Right renal pelvis (tissue), 4 donors: ENCODE measurements around the gene FOXB2. TPM values are rescaled to one million over a fixed set of nuclear protein-coding genes. Genes with fewer than 3 reads are reported as not detected.
"Not testable (repeated sequence)": the region's sequence is repeated elsewhere in the genome, so short reads cannot be mapped to it uniquely, and the experiment has no call there.

Experiments used
- DNase-seq, 4 donors: peaks; one replicate each; pipeline ENCODE4 v3.0.0-alpha.2; 2013; ENCODE audit warnings: low read depth in 4 of 4, low spot score in 3 of 4, missing footprints in 1 of 4
- polyA plus RNA-seq, 4 donors: library from polyadenylated mRNA; unstranded; fragments of 120-200 nt; gene quantifications; one replicate each; pipeline ENCODE4 v1.2.1, GENCODE V29; 2013; ENCODE audit not compliant: insufficient read length in 4 of 4

The FOXB2 gene
- polyA plus RNA-seq: not detected

GRCh38 chr9:77019236-77019925 lies at the start of gene FOXB2:
FOXB2 (plus strand) TSS chr9:77019655; CDS start chr9:77019655, 0 bp downstream.
- no peak for DNase-seq

GRCh38 chr9:76969716-76970115 lies 49.7 kb upstream of the FOXB2 start:
- DNase-seq: no peak

DNA sequence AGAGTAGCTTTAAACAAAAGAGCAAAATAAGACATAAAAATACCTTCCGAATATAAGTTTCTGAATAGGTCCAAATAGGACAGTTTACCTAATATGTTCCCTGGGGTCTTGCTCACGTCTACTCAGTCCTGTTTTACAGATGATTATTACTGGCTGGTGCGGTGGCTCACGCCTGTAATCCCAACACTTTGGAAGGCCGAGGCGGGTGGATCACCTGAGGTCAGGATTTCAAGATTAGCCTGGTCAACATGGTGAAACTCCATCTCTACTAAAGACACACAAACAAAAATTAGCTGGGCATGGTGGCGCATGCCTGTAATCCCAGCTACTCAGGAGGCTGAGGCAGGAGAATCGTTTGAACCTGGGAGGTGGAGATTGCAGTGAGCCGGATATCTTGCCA lies 40.6 kb upstream of the FOXB2 start:
- DNase-seq: not testable (repeated sequence)

- no peak for DNase-seq
These were observed 38.9 kb upstream of the FOXB2 start for GRCh38 chr9:76980566-76980965.

GRCh38 chr9:76984486-76984885 lies 35.0 kb upstream of the FOXB2 start:
- DNase-seq: no peak

DNA sequence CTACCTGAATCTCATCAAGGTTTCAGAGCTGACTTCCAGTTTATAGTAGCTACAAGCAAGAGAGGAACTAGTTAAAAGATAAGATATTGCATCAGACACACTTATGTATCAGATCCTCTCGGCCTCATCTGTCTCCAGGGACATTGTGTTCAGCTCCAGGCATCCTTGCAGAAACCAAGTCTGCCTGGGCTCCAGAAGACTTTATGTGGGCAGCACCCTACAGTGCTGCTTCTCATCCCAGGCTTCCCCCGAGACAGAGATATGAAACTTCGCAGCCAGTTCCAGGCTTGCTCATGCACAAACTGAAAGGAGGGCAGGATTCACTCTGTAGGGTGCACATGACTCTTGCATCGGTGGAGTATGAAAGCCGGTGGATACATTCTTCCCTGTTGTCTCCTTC lies 33.9 kb upstream of the FOXB2 start:
- no peak for DNase-seq

DNA sequence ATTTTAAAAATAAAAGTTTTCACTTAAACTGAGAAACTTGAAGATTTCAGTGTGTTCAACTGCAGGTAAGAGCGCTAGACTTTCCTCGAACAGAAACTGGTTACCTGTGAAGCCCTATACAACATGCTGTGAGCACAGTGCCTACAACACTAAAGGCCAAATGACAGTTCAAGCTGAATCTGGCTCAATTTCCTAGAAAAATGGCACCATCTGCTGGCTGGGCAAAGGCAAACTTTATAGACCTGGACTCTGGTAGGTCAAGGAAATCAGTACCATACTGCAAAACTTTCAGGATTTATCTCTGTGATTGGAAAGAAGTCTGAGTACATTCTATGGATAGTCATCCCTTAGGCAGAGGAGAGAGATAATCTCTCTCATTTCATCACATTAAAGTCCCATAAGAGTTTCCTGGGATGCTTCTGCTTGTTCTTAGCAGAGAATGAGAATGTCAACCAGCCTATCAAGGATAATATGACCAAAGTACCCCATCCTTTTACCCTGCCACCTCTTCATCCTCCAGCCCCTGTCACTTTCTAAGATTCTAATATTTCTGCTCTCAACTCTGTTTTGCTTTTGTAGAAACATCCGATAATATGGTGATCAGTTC lies 31.8 kb upstream of the FOXB2 start:
- no peak for DNase-seq

DNA sequence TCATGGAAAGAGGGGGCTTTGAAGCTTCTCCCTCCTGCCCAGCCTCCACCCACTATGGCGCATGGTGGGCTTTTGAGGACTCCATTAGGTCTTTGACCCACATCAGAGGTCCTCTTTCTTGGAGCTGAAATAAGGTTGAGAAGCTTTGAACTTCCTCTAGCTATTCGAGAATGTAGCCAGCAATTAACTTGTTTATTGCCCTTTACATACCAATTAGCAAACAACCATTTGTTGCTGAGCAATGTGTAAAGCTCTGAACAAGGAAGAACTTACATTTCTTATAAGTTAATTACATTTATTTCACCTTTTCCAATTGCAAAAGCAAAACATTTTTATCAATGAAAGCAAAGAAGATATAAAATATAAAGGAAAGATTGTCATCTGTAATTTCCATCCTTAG lies 30.5 kb upstream of the FOXB2 start:
- no peak for DNase-seq

DNA sequence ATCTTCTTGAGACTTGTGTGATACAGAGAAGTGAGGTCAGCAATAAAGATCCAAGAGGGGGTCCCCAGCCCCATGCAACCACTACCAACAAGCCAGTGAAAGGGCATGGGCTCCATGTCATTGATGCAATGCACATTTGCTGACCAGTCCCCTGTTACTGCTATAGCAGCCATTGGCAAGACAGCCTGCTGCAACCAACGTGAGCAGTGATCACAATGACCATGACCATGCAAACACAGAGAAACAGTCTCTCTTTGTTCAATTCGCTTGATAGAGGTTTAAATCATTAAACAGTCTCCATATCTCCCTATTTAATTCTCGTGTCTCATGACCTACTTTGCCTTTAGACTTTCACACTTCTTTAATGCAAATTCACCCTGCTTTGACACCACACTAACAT lies 30.0 kb upstream of the FOXB2 start:
- DNase-seq: no peak

- peak in 1 of 4 donors; percentile 18 for DNase-seq
These were observed 22.8 kb upstream of the FOXB2 start for GRCh38 chr9:76996700-76997099.

- no peak for DNase-seq
These were observed 20.2 kb upstream of the FOXB2 start for GRCh38 chr9:76999261-76999660.

DNA sequence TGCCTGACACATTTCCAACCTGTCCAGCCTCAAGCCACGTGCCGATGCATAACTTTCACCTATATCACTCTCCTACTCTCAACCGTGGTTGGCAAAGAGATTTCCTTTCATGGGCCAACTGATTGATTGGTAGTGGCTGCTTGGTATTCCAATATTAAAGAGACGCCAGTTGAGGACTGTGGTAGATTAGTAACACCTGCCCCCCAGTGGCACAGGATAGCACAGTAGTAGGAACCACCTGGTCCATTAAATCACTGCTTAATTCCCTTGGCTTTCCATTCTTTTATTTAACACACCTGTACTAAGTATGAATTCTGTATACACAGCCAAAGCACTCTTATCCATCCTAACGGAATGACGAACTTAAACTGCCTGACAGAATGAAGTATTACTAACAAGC lies 19.1 kb upstream of the FOXB2 start:
- no peak for DNase-seq

DNA sequence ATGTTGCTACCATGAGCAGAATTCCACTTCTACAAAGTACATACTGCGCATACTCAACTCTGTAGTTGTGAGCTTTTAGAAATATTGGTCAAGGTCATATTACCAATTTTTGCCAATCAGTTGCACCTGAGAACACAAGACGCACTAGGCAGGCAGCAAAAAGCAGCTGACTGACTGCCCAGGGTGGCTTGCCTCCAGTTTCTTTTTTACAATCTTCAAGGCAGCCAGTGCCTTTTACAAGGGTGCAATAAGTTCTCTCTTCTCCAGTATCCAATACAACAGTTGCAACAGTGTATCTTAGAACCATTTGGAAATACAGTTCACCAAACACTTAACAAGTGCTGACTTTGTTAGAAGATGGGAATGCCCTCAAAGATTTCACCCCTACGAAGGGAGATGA lies 16.1 kb upstream of the FOXB2 start:
- DNase-seq: no peak

DNA sequence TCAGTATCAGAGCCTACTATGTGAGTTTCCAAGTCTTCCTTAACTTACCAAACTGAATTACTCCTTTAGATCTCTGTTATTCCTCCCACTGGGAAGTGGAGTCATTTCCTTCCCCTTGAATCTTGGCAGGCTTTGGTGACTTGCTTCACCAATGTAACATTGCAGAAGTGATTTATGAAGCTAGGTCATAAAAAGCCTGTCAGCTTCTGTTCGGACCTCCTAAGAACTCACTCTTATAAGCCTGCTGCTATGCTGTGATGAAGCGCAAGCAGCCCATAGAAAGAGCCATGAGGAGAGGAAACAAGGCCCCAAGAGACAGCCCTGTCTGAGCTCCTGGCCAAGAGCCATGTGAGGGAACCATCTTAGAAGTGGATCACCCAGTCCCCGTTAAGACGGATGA lies 14.2 kb upstream of the FOXB2 start:
- DNase-seq: no peak

GRCh38 chr9:77010527-77010926 lies 8.9 kb upstream of the FOXB2 start:
- DNase-seq: no peak

- no peak for DNase-seq
These were observed 7.3 kb upstream of the FOXB2 start for GRCh38 chr9:77011973-77012821.

DNA sequence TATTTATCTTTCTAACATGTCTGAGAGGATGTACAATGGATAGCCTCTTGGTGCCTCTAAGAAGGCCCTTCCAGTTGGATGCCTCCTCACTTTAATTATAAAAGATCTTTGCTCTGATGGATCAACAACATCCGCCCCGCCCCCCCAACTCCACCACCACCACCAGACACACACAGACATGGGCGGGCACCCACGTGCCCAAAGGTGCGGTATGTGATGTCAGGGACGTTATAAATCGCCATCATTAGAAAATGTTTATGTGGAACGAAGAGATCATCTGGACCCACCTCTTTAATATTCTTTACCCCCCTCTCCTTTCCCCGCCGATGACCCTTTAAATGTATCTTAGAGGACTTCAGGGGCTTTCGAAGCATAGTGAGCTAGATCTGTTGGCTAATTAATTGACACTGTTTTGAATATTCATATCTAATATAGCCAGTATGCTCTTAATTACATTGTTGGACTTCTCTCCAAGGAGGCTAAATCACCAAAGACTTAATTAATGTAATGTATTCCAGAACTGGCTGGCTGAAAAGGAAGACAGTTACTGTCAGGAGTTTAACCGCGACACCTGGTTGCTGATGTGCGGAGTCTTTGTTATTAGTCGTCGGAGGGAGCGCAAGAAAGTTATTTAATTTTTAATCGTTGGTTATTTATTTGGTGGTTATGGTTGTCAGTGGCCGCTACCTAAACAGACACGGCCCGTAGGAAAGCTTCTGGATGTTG lies 6.1 kb upstream of the FOXB2 start:
- DNase-seq: no peak

DNA sequence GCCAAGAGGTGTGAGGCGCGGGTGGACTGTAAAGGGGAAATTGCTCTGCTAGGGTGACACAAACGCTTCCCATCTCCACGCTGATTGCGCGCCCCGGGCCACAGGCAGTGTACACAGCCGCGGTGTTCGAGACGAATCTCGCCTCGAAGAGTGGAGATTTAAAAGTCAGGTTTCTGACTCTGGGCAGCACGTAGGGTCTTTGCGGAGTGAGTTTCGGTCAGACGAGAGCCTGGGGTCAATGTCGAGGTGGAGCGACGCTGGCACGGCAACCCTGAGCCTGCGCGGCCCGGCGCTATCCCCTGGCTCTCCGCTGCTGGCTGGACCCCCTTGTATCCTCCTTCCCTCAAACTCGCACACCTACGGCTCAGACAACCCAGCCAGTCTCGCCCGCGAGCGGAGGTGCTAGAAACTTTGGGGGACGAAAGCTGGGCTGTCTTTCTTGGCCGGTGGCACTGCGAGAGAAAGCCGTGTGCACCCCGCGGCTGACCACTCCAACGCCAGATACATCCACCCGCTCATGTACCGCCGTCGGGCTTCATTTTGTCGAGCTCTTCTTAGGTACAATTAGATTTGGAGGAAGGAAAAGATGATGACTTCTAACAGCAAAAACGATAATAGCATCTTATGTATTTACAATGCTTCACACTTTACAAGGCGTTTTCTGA lies 5.4 kb upstream of the FOXB2 start:
- DNase-seq: no peak

DNA sequence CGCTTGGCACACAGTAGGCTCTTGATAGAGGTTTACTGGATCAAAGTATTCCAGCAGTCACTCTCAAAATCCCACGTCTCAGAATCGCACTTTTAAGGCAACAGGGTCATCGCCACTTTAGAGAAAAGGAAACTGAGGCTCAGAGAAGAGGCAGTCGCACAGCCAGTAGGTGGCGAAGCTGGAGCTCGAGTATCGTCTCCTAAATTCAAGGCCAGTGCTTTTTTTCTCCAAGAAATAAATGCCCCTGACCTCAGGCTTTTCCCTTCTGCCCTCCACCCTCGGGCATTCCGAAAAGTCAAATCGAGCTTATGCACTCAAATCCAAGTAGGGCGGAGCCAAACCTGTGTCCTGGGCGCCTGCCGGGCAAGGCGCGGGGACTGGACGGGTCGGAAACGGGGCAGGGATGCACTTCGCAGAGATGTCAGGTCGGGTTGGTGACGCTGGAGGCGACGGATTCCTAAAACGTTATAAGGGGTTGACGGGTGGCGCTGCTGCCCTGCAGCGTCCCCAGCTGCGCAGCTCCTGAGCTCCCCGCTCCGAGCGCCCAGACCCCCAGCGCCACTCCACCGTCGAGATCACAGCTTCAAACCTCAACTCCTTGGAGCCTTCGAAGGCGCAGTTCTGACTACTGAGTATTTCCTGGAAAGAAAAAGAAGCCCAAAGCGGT lies 4.7 kb upstream of the FOXB2 start:
- no peak for DNase-seq
